Coronary artery (tissue), 2 donors: ENCODE results near the gene RINL.

Experiments
- DNase-seq: peaks from one replicate; pipeline ENCODE4 v3.0.0-alpha.2; 2017; ENCODE audit warnings: low spot score
- H3K27ac ChIP-seq, 2 donors: fragments of 200-600 bp; sonication (generic); one replicate each; pipeline ENCODE4 v1.5.1; 2016 to 2019
- H3K4me3 ChIP-seq: fragments of 200-600 bp; sonication (generic); 2 replicates; pipeline ENCODE4 v1.5.1; 2016; ENCODE audit warnings: mild to moderate bottlenecking, moderate library complexity
- CTCF ChIP-seq: fragments of 200-600 bp; sonication (generic); IDR thresholded peaks from one replicate; pipeline ENCODE4 v1.5.1; 2019; ENCODE audit warnings: antibody characterized with exemption

RINL gene

GRCh38 chr19:38904581-38905539, 26.8 kb upstream of the RINL start:
- TF ChIP-seq CTCF, result no peak
- H3K27ac ChIP-seq, result no peak overlapping the region
- no peak for DNase-seq
- no peak overlapping the region for H3K4me3 ChIP-seq

GRCh38 chr19:38901683-38902082, 23.6 kb upstream of the RINL start:
- no peak overlapping the region for H3K4me3 ChIP-seq
- no peak for DNase-seq
- TF ChIP-seq CTCF, result no peak
- no peak overlapping the region for H3K27ac ChIP-seq

GRCh38 chr19:38900743-38901190, 22.7 kb upstream of the RINL start:
- no peak for DNase-seq
- Histone ChIP-seq H3K27ac (peak overlapping the region in 1 of 2 donors; percentile 91), H3K4me3 (peak overlapping the region; percentile 91)
- no peak for TF ChIP-seq CTCF

- H3K4me3 ChIP-seq, result peak overlapping the region; percentile 91
- no peak for DNase-seq
- no peak for TF ChIP-seq CTCF
- H3K27ac ChIP-seq, result peak overlapping the region; percentile 91
Measured at GRCh38 chr19:38900202-38900629, 22.1 kb upstream of the RINL start.

- DNase-seq, result peak; percentile 100
- peak within 1 kb of the TSS; percentile 91 for H3K4me3 ChIP-seq
- no peak for TF ChIP-seq CTCF
- peak within 1 kb of the TSS; percentile 91 to 94 for H3K27ac ChIP-seq
Measured at GRCh38 chr19:38899447-38900201, 21.5 kb upstream of the RINL start, which contains the start of the genes NFKBIB and SIRT2. Gene NFKBIB (plus strand): TSS chr19:38899969. CDS start chr19:38900033, 64 bp downstream. Gene SIRT2 (minus strand): TSS chr19:38899618. CDS start chr19:38899521, 97 bp downstream.

- no peak for TF ChIP-seq CTCF
- Histone ChIP-seq H3K27ac (peak overlapping the region; percentile 90 to 94), H3K4me3 (peak overlapping the region; percentile 91)
- no peak for DNase-seq
Measured at GRCh38 chr19:38898788-38899446, 20.8 kb upstream of the RINL start.
